ENCODE results near the gene NUDCD3.

Gene NUDCD3

GRCh38 chr7:44490351-44491200 lies at the start of gene NUDCD3:
NUDCD3 (minus strand) TSS chr7:44490658; CDS start chr7:44490600, 58 bp downstream.
- DNase-seq = peak; percentile 88
- in situ Hi-C loops (cut with HindIII; ENCODE audit: low pct_ligation_motif_present, low pct_unique_long_range_greater_than_20kb, low sequenced_read_pairs) = no loop called here

GRCh38 chr7:44539669-44540506 lies 49.4 kb upstream of the NUDCD3 start:
- no peak for DNase-seq
- in situ Hi-C loops (cut with HindIII; ENCODE audit: low pct_ligation_motif_present, low pct_unique_long_range_greater_than_20kb, low sequenced_read_pairs) = no loop called here

GRCh38 chr7:44538798-44539668 lies 48.6 kb upstream of the NUDCD3 start:
- DNase-seq = no peak
- in situ Hi-C loops (cut with HindIII; ENCODE audit: low pct_ligation_motif_present, low pct_unique_long_range_greater_than_20kb, low sequenced_read_pairs) = no loop called here

- DNase-seq = no peak
- in situ Hi-C loops (cut with HindIII; ENCODE audit: low pct_ligation_motif_present, low pct_unique_long_range_greater_than_20kb, low sequenced_read_pairs) = no loop called here
These were observed 47.8 kb upstream of the NUDCD3 start for GRCh38 chr7:44538093-44538797.

GRCh38 chr7:44537442-44537841 lies 47.0 kb upstream of the NUDCD3 start:
- in situ Hi-C loops (cut with HindIII; ENCODE audit: low pct_ligation_motif_present, low pct_unique_long_range_greater_than_20kb, low sequenced_read_pairs) = no loop called here

GRCh38 chr7:44536090-44536489 lies 45.6 kb upstream of the NUDCD3 start:
- DNase-seq = no peak
- in situ Hi-C loops (cut with HindIII; ENCODE audit: low pct_ligation_motif_present, low pct_unique_long_range_greater_than_20kb, low sequenced_read_pairs) = no loop called here

More at GRCh38 chr7:44537442-44537841, 47.0 kb upstream of the NUDCD3 start:
- DNase-seq = no peak

GRCh38 chr7:44535348-44536064 lies 45.0 kb upstream of the NUDCD3 start:
- in situ Hi-C loops (cut with HindIII; ENCODE audit: low pct_ligation_motif_present, low pct_unique_long_range_greater_than_20kb, low sequenced_read_pairs) = no loop called here

GRCh38 chr7:44534501-44534900 lies 44.0 kb upstream of the NUDCD3 start:
- in situ Hi-C loops (cut with HindIII; ENCODE audit: low pct_ligation_motif_present, low pct_unique_long_range_greater_than_20kb, low sequenced_read_pairs) = no loop called here
- peak; percentile 73 for DNase-seq

More at GRCh38 chr7:44535348-44536064, 45.0 kb upstream of the NUDCD3 start:
- DNase-seq = no peak

DNA sequence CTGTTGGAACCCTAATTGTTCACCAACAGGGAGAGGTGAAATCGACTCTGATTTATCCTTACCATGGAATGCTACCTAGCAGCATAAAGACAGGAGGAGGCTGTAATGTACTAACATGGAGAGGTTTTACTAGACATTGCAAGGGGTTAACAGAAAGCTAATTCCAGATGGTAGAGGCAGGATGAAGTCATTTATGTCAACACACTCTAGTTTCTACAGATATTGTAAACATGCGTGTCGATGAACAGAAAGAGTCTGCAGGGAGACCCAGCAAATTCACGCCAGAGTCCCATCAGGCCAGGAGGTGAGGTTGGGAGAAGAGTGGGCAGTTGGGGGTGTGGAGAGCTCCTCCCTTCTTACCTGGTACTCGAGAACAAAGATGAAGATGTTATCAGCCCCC lies 43.6 kb upstream of the NUDCD3 start:
- no peak for DNase-seq
- in situ Hi-C loops (cut with HindIII; ENCODE audit: low pct_ligation_motif_present, low pct_unique_long_range_greater_than_20kb, low sequenced_read_pairs) = no loop called here

GRCh38 chr7:44533301-44534055 lies 43.0 kb upstream of the NUDCD3 start:
- in situ Hi-C loops (cut with HindIII; ENCODE audit: low pct_ligation_motif_present, low pct_unique_long_range_greater_than_20kb, low sequenced_read_pairs) = no loop called here
- no peak for DNase-seq

DNA sequence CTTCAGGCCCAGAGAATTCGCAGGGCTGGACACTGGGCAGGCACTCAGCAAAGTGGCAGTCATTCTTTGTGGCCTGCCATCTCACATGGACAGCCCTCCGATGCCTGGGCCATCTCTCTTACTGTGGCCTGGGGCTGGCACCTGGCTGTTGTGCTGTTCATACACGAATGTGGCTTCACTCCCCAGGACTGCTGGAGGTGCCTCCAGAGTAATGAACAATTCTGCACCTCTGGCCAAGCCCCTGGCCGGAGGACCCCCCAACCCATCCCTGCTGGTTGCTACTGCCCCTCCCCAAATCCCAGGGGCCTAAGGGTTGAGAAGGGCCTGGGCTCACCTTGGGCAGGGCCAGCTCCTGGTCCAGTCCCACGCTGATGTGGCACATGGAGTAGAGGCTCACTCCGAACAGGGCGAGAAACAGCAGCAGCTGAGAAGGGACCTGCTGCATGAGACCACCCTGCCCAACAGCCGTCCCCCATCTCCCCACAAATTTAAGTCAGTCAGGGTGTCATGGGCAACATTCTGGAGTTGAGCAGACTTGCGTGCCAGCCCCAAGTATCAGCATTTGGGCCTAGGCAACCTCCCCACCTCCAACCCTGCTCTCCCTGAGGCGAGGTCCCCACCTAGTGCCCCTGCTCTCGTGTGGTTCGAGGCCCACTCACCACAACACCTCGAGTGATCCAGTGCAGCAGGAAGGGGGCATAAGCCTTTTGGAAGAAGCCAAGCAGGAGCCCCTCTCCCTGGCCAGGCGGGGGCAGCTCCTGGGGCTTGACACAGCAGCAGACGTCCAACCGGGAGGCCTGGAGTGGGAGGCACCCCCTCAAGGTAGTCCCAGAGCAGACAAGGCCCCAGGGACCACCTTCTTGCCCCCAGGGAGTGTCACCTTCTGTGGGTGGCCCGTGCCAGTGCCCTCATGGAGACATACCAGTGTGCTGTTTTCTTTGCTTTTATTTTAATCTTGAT lies 41.2 kb upstream of the NUDCD3 start:
- in situ Hi-C loops (cut with HindIII; ENCODE audit: low pct_ligation_motif_present, low pct_unique_long_range_greater_than_20kb, low sequenced_read_pairs) = no loop called here

GRCh38 chr7:44530990-44531389 lies 40.5 kb upstream of the NUDCD3 start:
- in situ Hi-C loops (cut with HindIII; ENCODE audit: low pct_ligation_motif_present, low pct_unique_long_range_greater_than_20kb, low sequenced_read_pairs) = no loop called here
- no peak for DNase-seq

More for the DNA sequence above, 41.2 kb upstream of the NUDCD3 start:
- DNase-seq = no peak

GRCh38 chr7:44524811-44525388 lies 34.4 kb upstream of the NUDCD3 start:
- no peak for DNase-seq
- in situ Hi-C loops (cut with HindIII; ENCODE audit: low pct_ligation_motif_present, low pct_unique_long_range_greater_than_20kb, low sequenced_read_pairs) = no loop called here

DNA sequence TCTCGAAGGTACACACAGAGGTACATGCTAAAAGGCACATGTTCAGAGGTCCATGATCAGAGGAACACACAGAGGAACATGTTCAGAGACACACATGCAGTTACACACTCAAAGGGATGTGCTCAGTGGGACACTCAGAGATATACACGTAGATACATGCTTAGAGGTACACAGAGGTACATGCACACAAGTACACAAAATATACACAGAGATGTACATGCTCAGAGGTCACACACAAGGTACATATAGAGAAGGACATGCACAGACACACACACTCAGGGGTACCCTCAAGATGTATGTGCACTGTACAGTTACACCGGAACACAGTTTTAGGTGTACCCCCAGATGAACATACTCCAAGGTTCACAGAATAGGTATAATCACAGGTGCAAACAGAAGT lies 31.9 kb upstream of the NUDCD3 start:
- in situ Hi-C loops (cut with HindIII; ENCODE audit: low pct_ligation_motif_present, low pct_unique_long_range_greater_than_20kb, low sequenced_read_pairs) = no loop called here
- no peak for DNase-seq

GRCh38 chr7:44521347-44522095 lies 31.1 kb upstream of the NUDCD3 start:
- in situ Hi-C loops (cut with HindIII; ENCODE audit: low pct_ligation_motif_present, low pct_unique_long_range_greater_than_20kb, low sequenced_read_pairs) = no loop called here
- no peak for DNase-seq

Data from ACHN (cell line).